ENCODE results near the gene ZNF708. TPM values are rescaled to one million over a fixed set of nuclear protein-coding genes. Genes with fewer than 3 reads are reported as not detected.

Gene ZNF708
- total and polyA plus RNA-seq, 2 of the 8 experiments (the other 6 are each of a cell fraction or from before 2014, with no cell fraction given) = 4.1 to 40.0 TPM

Other genes starting within 250 kb of the ZNF708 start
- gene ZNF714, start 247.2 kb downstream of the ZNF708 start, total RNA-seq (2021; fragmentation: NEBNext Ultra II Directional; extraction: Animal tissue kit (Norgen Biotek cat#: 25700)) = 71.8 and 74.2 TPM in 2 replicates
- 12.0 and 16.4 TPM in 2 replicates for gene ZNF714, start 247.2 kb downstream of the ZNF708 start, polyA plus RNA-seq (2011; rRNA removed)
- gene ZNF431, start 187.4 kb downstream of the ZNF708 start, total RNA-seq (2021; fragmentation: NEBNext Ultra II Directional; extraction: Animal tissue kit (Norgen Biotek cat#: 25700)) = 43.2 and 47.3 TPM in 2 replicates
- 6.7 and 7.8 TPM in 2 replicates for gene ZNF431, start 187.4 kb downstream of the ZNF708 start, polyA plus RNA-seq (2011; rRNA removed)
- gene ZNF738, start 29.6 kb upstream of the ZNF708 start, total RNA-seq (2021; fragmentation: NEBNext Ultra II Directional; extraction: Animal tissue kit (Norgen Biotek cat#: 25700)) = 78.1 and 80.6 TPM in 2 replicates
- gene ZNF738, start 29.6 kb upstream of the ZNF708 start, polyA plus RNA-seq (2011; rRNA removed) = 126 and 148 TPM in 2 replicates
- 31.0 and 32.2 TPM in 2 replicates for gene ZNF493, start 67.7 kb upstream of the ZNF708 start, total RNA-seq (2021; fragmentation: NEBNext Ultra II Directional; extraction: Animal tissue kit (Norgen Biotek cat#: 25700))
- 7.5 and 9.0 TPM in 2 replicates for gene ZNF493, start 67.7 kb upstream of the ZNF708 start, polyA plus RNA-seq (2011; rRNA removed)
- gene ZNF429, start 176.2 kb upstream of the ZNF708 start, total RNA-seq (2021; fragmentation: NEBNext Ultra II Directional; extraction: Animal tissue kit (Norgen Biotek cat#: 25700)) = 15.0 and 15.4 TPM in 2 replicates
- gene ZNF429, start 176.2 kb upstream of the ZNF708 start, polyA plus RNA-seq (2011; rRNA removed) = 10.2 and 10.9 TPM in 2 replicates